H1 (cell line): ENCODE measurements around the gene LCMT1. TPM values are rescaled to one million over a fixed set of nuclear protein-coding genes. Genes with fewer than 3 reads are reported as not detected.

Experiments
- CTCF ChIA-PET: fragments of 300-600 bp; sonication (Branson Sonifier 250); formaldehyde crosslinking; loops from one replicate; lab custom pipeline; 2021; ENCODE audit not compliant: partially characterized antibody; lab: Charles Lee
- POLR2A ChIA-PET: fragments of 300-600 bp; sonication (Branson Sonifier 250); formaldehyde crosslinking; loops from one replicate; lab custom pipeline; 2021; ENCODE audit warnings: inconsistent platforms; ENCODE audit not compliant: partially characterized antibody; lab: Charles Lee
- DNase-seq, 2 experiments: peaks; one replicate each; pipeline versions ENCODE4 v3.0.0 to v3.0.0-alpha.2; 2010 to 2022; ENCODE audit warnings: low spot score in 2 of 2, low read depth in 1 of 2, mixed read lengths in 1 of 2
- FAIRE-seq: peaks from 2 replicates; lab custom pipeline; 2011; peaks lifted over from hg19 to GRCh38; lab: Jason Lieb, UNC
- H2AFZ ChIP-seq: 2 replicates; pipeline ENCODE4 v1.8.1; 2012; ENCODE audit warnings: low read length, inconsistent platforms
- H2AK5ac ChIP-seq: 2 replicates; pipeline ENCODE4 v1.6.1; 2013; ENCODE audit warnings: low read depth, low read length
- H2BK120ac ChIP-seq: replicated peaks from 2 replicates; pipeline ENCODE3; 2013; ENCODE audit warnings: low read depth, low read length, inconsistent platforms
- H2BK12ac ChIP-seq: 2 replicates; pipeline ENCODE4 v1.6.1; 2013; ENCODE audit warnings: low read depth, low read length
- H2BK15ac ChIP-seq: 2 replicates; pipeline ENCODE4 v1.6.1; 2013; ENCODE audit warnings: low read length
- H2BK20ac ChIP-seq: 2 replicates; pipeline ENCODE4 v1.6.1; 2013; ENCODE audit warnings: low read length
- H2BK5ac ChIP-seq: 2 replicates; pipeline ENCODE4 v1.6.1; 2013; ENCODE audit warnings: low read depth, low read length
- H3K14ac ChIP-seq: 2 replicates; pipeline ENCODE4 v1.6.1; 2013; ENCODE audit warnings: inconsistent platforms; ENCODE audit not compliant: insufficient read length
- H3K18ac ChIP-seq: 2 replicates; pipeline ENCODE4 v1.6.1; 2013; ENCODE audit warnings: low read length; ENCODE audit errors: extremely low read depth
- H3K23ac ChIP-seq: 2 replicates; pipeline ENCODE4 v1.6.1; 2013; ENCODE audit warnings: inconsistent platforms; ENCODE audit not compliant: insufficient read length
- H3K23me2 ChIP-seq: 2 replicates; pipeline ENCODE4 v1.6.1; 2013; ENCODE audit warnings: low read depth, low read length
- H3K27ac ChIP-seq: 2 replicates; pipeline ENCODE4 v1.6.1; 2011; ENCODE audit warnings: low read depth, low read length, inconsistent platforms
- H3K27me3 ChIP-seq, 4 experiments: replicated peaks in 1 of 4; 1 replicate in 1 of 4; 2 replicates in 3 of 4; pipeline versions ENCODE4 v1.6.1 to v1.8.1; 2011 to 2013; ENCODE audit warnings: low read length in 3 of 4, mild to moderate bottlenecking in 3 of 4, inconsistent platforms in 2 of 4, mixed read lengths in 2 of 4, moderate library complexity in 1 of 4; ENCODE audit not compliant: control insufficient read depth in 3 of 4, insufficient read depth in 3 of 4; ENCODE audit errors: extremely low read depth in 1 of 4
- H3K36me3 ChIP-seq, 4 experiments: 2 replicates each; pipeline versions ENCODE4 v1.6.1 to v1.8.1; 2011 to 2013; ENCODE audit warnings: mild to moderate bottlenecking in 4 of 4, low read length in 3 of 4, moderate library complexity in 2 of 4, control low read depth in 1 of 4, inconsistent platforms in 1 of 4; ENCODE audit not compliant: insufficient read depth in 4 of 4, control insufficient read depth in 2 of 4
- H3K4ac ChIP-seq: replicated peaks from 2 replicates; pipeline ENCODE3; 2013; ENCODE audit warnings: low read length, low read depth, mixed read lengths, inconsistent platforms; ENCODE audit not compliant: insufficient read length
- H3K4me1 ChIP-seq, 4 experiments: replicated peaks in 1 of 4; 1 replicate in 1 of 4; 2 replicates in 3 of 4; pipeline versions ENCODE4 v1.6.1 to v1.8.1; 2011 to 2013; ENCODE audit warnings: low read length in 3 of 4, inconsistent platforms in 2 of 4, mixed read lengths in 1 of 4; ENCODE audit not compliant: insufficient read depth in 4 of 4, control insufficient read depth in 3 of 4
- H3K4me2 ChIP-seq, 2 experiments: 2 replicates each; pipeline versions ENCODE4 v1.6.1 to v1.8.1; 2011 to 2013; ENCODE audit warnings: low read depth in 2 of 2, low read length in 2 of 2, control low read depth in 1 of 2, inconsistent platforms in 1 of 2, mild to moderate bottlenecking in 1 of 2; ENCODE audit not compliant: insufficient read depth in 1 of 2
- H3K4me3 ChIP-seq, 4 experiments: fragments of 200-600, 300-600 bp in 1 of 4; sonication (generic), shearing (Covaris generic), sonication (Bioruptor Twin) in 1 of 4; 2 replicates each; pipeline versions ENCODE4 v1.5.1 to v1.8.1; 2011 to 2016; ENCODE audit warnings: low read length in 4 of 4, low read depth in 3 of 4, control low read depth in 2 of 4, inconsistent platforms in 2 of 4, mild to moderate bottlenecking in 2 of 4, mixed read lengths in 1 of 4, moderate library complexity in 1 of 4; ENCODE audit not compliant: insufficient read depth in 2 of 4; ENCODE audit errors: extremely low read depth in 1 of 4
- H3K56ac ChIP-seq: replicated peaks from 2 replicates; pipeline ENCODE3; 2013; ENCODE audit warnings: low read depth, mild to moderate bottlenecking, mixed read lengths, low read length, inconsistent platforms; ENCODE audit not compliant: insufficient read length
- H3K79me1 ChIP-seq: 2 replicates; pipeline ENCODE4 v1.6.1; 2013; ENCODE audit warnings: low read depth, low read length, control low read depth
- H3K79me2 ChIP-seq, 2 experiments: 2 replicates each; pipeline versions ENCODE4 v1.6.1 to v1.8.1; 2012 to 2013; ENCODE audit warnings: low read length in 2 of 2, mild to moderate bottlenecking in 2 of 2, inconsistent platforms in 1 of 2; ENCODE audit not compliant: insufficient read depth in 2 of 2, control insufficient read depth in 1 of 2
- H3K9ac ChIP-seq, 4 experiments: replicated peaks in 1 of 4; 1 replicate in 1 of 4; 2 replicates in 3 of 4; pipeline versions ENCODE4 v1.6.1 to v1.8.1; 2011 to 2013; ENCODE audit warnings: low read depth in 3 of 4, low read length in 3 of 4, control low read depth in 2 of 4, mild to moderate bottlenecking in 2 of 4, moderate library complexity in 2 of 4, inconsistent platforms in 1 of 4; ENCODE audit errors: extremely low read depth in 1 of 4
- H3K9me3 ChIP-seq, 2 experiments: 2 replicates each; pipeline versions ENCODE4 v1.6.1 to v1.8.1; 2012 to 2013; ENCODE audit warnings: mild to moderate bottlenecking in 2 of 2, moderate library complexity in 2 of 2, control low read depth in 1 of 2, inconsistent platforms in 1 of 2, low read depth in 1 of 2, low read length in 1 of 2, mixed read lengths in 1 of 2; ENCODE audit not compliant: insufficient read depth in 2 of 2
- H4K20me1 ChIP-seq, 2 experiments: replicated peaks in 1 of 2; 2 replicates each; pipeline versions ENCODE3 to v1.8.1; 2011 to 2013; ENCODE audit warnings: inconsistent platforms in 2 of 2, low read length in 2 of 2, mild to moderate bottlenecking in 1 of 2; ENCODE audit not compliant: insufficient read depth in 2 of 2, control insufficient read depth in 1 of 2
- H4K5ac ChIP-seq: 2 replicates; pipeline ENCODE4 v1.6.1; 2013; ENCODE audit warnings: low read length, low read depth, mixed read lengths, inconsistent platforms; ENCODE audit not compliant: insufficient read length
- H4K8ac ChIP-seq: 2 replicates; pipeline ENCODE4 v1.8.0; 2013; ENCODE audit warnings: mild to moderate bottlenecking, moderate library complexity, low read length, inconsistent platforms; ENCODE audit not compliant: insufficient read depth; ENCODE audit errors: extremely low read depth
- H4K91ac ChIP-seq: replicated peaks from 2 replicates; pipeline ENCODE3; 2013; ENCODE audit warnings: low read length, mixed read lengths, inconsistent platforms; ENCODE audit not compliant: insufficient read length
- PHF8 ChIP-seq: fragments of 200-600 bp; sonication (generic); conservative IDR thresholded peaks from 2 replicates; pipeline ENCODE4 v1.7.1; 2012; ENCODE audit warnings: low read depth, mild to moderate bottlenecking, inconsistent platforms, low read length, moderate library complexity
- WGBS, 2 experiments: shearing (Covaris generic) in 1 of 2; methylation state at CpG; one replicate each; pipeline versions ENCODE4 v1.1.6 to v1.1.7; 2013 to 2015; ENCODE audit warnings: low lambda C conversion rate in 2 of 2, mixed read lengths in 2 of 2, inconsistent platforms in 1 of 2, low coverage in 1 of 2, missing lambda C conversion rate in 1 of 2; ENCODE audit not compliant: insufficient replicate concordance in 2 of 2, insufficient coverage in 1 of 2, insufficient read length in 1 of 2; ENCODE audit errors: extremely low coverage in 1 of 2, missing lambda C conversion rate in 1 of 2; 5-methylcytosine and 5-hydroxymethylcytosine counted together
- polyA plus RNA-seq, 7 experiments: library from polyadenylated mRNA; depleted of rRNA in 3 of 7; stranded (reverse) in 5 of 7; unstranded in 2 of 7; fragments of >200 nt in 5 of 7; fragments of 200-250 nt in 2 of 7; gene quantifications; 1 replicate in 5 of 7; 2 replicates in 1 of 7; 4 replicates in 1 of 7; pipeline versions ENCODE4 v1.2.1 to v1.2.3, GENCODE V29; 2011 to 2013; ENCODE audit warnings: missing spikeins in 2 of 7, mixed read lengths in 2 of 7
- total RNA-seq: library from RNA; stranded (reverse); fragmentation: NEBNext Ultra II Directional; extraction: Animal tissue kit (Norgen Biotek cat#: 25700); gene quantifications from 2 replicates; pipeline ENCODE4 v1.2.1, GENCODE V29; 2021
- TF ChIP-seq, protein P1 (sequence below): IDR thresholded peaks from 2 replicates; pipeline ENCODE4 v1.6.1; 2011; ENCODE audit warnings: low read length, improper control_type of control experiment

Gene LCMT1
- total and polyA plus RNA-seq, 2 of the 8 experiments (the other 6 are each of a cell fraction or from before 2014, with no cell fraction given) = 61.0 to 80.8 TPM

DNA sequence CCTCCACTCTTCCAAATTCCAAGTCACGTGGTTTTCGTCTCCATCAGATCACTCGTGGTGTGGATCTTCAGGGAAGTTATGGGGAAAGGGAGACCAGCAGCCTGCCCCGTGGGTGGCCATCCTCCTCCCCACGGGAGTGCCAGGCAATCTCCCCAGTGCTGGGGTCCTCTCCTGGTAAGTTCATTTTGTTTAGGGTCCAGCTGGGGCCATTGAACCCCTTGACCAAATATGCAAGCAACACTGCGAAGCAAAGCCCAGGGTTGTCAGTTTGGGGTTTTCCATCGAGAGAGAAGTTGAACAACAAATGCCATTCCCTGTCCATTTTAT lies 4.1 kb upstream of the LCMT1 start:
- 45% methylated on average over 7 of the region's 7 CpGs; no CpG with 5 or more reads in 1 of the 2 experiments for WGBS, 2 experiments
- peak overlapping the region; percentile 37 for H3K56ac ChIP-seq
- no peak for DNase-seq

More for the DNA sequence above, 4.1 kb upstream of the LCMT1 start:
- peak overlapping the region; percentile 41; the same call in 1 of the 2 replicates for H2AK5ac ChIP-seq
- no peak overlapping the region for H2BK20ac ChIP-seq
- H3K9ac ChIP-seq = peak overlapping the region; percentile 74 to 88 (median 86)
- no peak overlapping the region for H2AFZ ChIP-seq
- H3K27me3 ChIP-seq = no peaks in the 10 kb centered on the region
- TF ChIP-seq, protein P1, sequence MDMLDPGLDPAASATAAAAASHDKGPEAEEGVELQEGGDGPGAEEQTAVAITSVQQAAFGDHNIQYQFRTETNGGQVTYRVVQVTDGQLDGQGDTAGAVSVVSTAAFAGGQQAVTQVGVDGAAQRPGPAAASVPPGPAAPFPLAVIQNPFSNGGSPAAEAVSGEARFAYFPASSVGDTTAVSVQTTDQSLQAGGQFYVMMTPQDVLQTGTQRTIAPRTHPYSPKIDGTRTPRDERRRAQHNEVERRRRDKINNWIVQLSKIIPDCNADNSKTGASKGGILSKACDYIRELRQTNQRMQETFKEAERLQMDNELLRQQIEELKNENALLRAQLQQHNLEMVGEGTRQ = peak; percentile 3; the same call in 1 of the 2 replicates
- TF ChIP-seq PHF8 = no peak
- peak overlapping the region; percentile 18 for H4K5ac ChIP-seq
- no peak for FAIRE-seq
- peak overlapping the region; percentile 81 for H3K4ac ChIP-seq
- peaks cover 6 to 7% of the 10 kb centered on the region in 2 experiments for H3K79me2 ChIP-seq
- H3K4me3 ChIP-seq = peak overlapping the region; percentile 83 to 90 (median 84)
- H3K4me2 ChIP-seq = peak overlapping the region; percentile 75 to 78
- ChIA-PET POLR2A (interaction anchor here (0.6 to 1.9 kb wide), 6 partner anchors 11 to 118 kb away, joined by 3 to 7 read pairs (median 4); no protein-coding TSS in a partner anchor), CTCF (interaction anchor here (0.7 to 2.0 kb wide), 6 partner anchors 10 to 42 kb away, joined by 3 to 8 read pairs (median 4); no protein-coding TSS in a partner anchor)
- H3K27ac ChIP-seq = peak overlapping the region; percentile 44; the same call in 1 of the 2 replicates
- peak overlapping the region; percentile 90; the same call in 1 of the 2 replicates for H3K18ac ChIP-seq
- H3K79me1 ChIP-seq = peaks cover 4% of the 10 kb centered on the region
- H3K4me1 ChIP-seq = peaks cover 0 to 7% (median 4%) of the 10 kb centered on the region in 4 experiments; a peak in 3 of 7 replicates
- no peaks in the 10 kb centered on the region for H3K36me3 ChIP-seq
- H4K20me1 ChIP-seq = peaks cover 0 to 4% of the 10 kb centered on the region in 2 experiments
- peak overlapping the region; percentile 7 for H4K91ac ChIP-seq
- no peak overlapping the region for H3K14ac ChIP-seq
- no peak overlapping the region for H2BK15ac ChIP-seq
- H3K23ac ChIP-seq = no peak overlapping the region
- H3K9me3 ChIP-seq = no peaks in the 10 kb centered on the region
- H2BK12ac ChIP-seq = no peak overlapping the region; the same call in 1 of the 2 replicates
- H3K23me2 ChIP-seq = peaks cover 13% of the 10 kb centered on the region; the same call in 1 of the 2 replicates
- H2BK5ac ChIP-seq = peak overlapping the region; percentile 90
- no peak overlapping the region for H2BK120ac ChIP-seq
- peak overlapping the region; percentile 95; the same call in 1 of the 2 replicates for H4K8ac ChIP-seq
